T-cell (primary cell): ENCODE measurements around the gene KAZALD1. TPM values are rescaled to one million over a fixed set of nuclear protein-coding genes. Genes with fewer than 3 reads are reported as not detected.

Experiments
- ATAC-seq, 4 experiments: fragments of 200-7000 bp in 3 of 4; fragments of 150-1000 bp in 1 of 4; cut with Tn5 transposase; replicated peaks in 1 of 4; 1 replicate in 3 of 4; 2 replicates in 1 of 4; pipeline ENCODE4 v1.10.0; 2021; ENCODE audit warnings: moderate library complexity in 3 of 4, mild to moderate bottlenecking in 2 of 4, moderate number of reproducible peaks in 1 of 4
- CTCF ChIA-PET, 2 donors: fragments of 300-600 bp; sonication (Branson Sonifier 250); formaldehyde crosslinking; loops; one replicate each; lab custom pipeline; 2022; ENCODE audit warnings: antibody characterized with exemption in 2 of 2; lab: Charles Lee
- POLR2A ChIA-PET, 2 donors: fragments of 300-600 bp; sonication (Branson Sonifier 250); formaldehyde crosslinking; loops; one replicate each; lab custom pipeline; 2022; ENCODE audit warnings: antibody characterized with exemption in 2 of 2; lab: Charles Lee
- DNase-seq, 35 experiments: peaks; one replicate each; pipeline versions ENCODE4 v3.0.0 to v3.0.0-alpha.2; 2013 to 2023
- H3K27ac ChIP-seq: one replicate; pipeline ENCODE4 v1.5.1; 2013; ENCODE audit warnings: low read length
- H3K27me3 ChIP-seq, 2 experiments: replicated peaks in 1 of 2; 1 replicate in 1 of 2; 2 replicates in 1 of 2; pipeline versions ENCODE4 v1.6.1 to v1.7.0; 2013; ENCODE audit warnings: low read length in 1 of 2, mixed read lengths in 1 of 2; ENCODE audit not compliant: control insufficient read depth in 2 of 2, insufficient read depth in 2 of 2; ENCODE audit errors: extremely low read depth in 1 of 2
- H3K36me3 ChIP-seq, 2 donors: 1 replicate in 1 of 2; 2 replicates in 1 of 2; pipeline versions ENCODE4 v1.6.1 to v1.7.0; 2013; ENCODE audit warnings: low read length in 1 of 2; ENCODE audit not compliant: control insufficient read depth in 2 of 2, insufficient read depth in 1 of 2; ENCODE audit errors: extremely low read depth in 1 of 2
- H3K4me1 ChIP-seq, 2 experiments: 1 replicate in 1 of 2; 2 replicates in 1 of 2; pipeline versions ENCODE4 v1.6.1 to v1.7.0; 2013; ENCODE audit warnings: low read length in 2 of 2, mixed read lengths in 1 of 2; ENCODE audit not compliant: insufficient read depth in 2 of 2, control insufficient read depth in 1 of 2; ENCODE audit errors: extremely low read depth in 1 of 2
- H3K4me3 ChIP-seq, 2 donors: 1 replicate in 1 of 2; 2 replicates in 1 of 2; pipeline versions ENCODE4 v1.5.1 to v1.7.0; 2013; ENCODE audit warnings: mild to moderate bottlenecking in 2 of 2, low read length in 1 of 2, moderate library complexity in 1 of 2; ENCODE audit not compliant: control insufficient read depth in 1 of 2; ENCODE audit errors: extremely low read depth in 1 of 2
- H3K9me3 ChIP-seq: 2 replicates; pipeline ENCODE4 v1.7.0; 2013
- H3K27ac Mint-ChIP-seq, 2 donors: one replicate each; pipeline ENCODE4 v1.8.0; 2020 to 2021; ENCODE audit warnings: mild to moderate bottlenecking in 2 of 2, mixed read lengths in 2 of 2
- H3K27me3 Mint-ChIP-seq, 2 donors: one replicate each; pipeline ENCODE4 v1.8.0; 2021 to 2022; ENCODE audit warnings: mixed read lengths in 2 of 2
- H3K36me3 Mint-ChIP-seq: one replicate; pipeline ENCODE4 v1.8.0; 2021; ENCODE audit warnings: mixed read lengths
- H3K4me1 Mint-ChIP-seq, 3 donors: one replicate each; pipeline ENCODE4 v1.8.0; 2020 to 2022; ENCODE audit warnings: mixed read lengths in 3 of 3, mild to moderate bottlenecking in 1 of 3
- H3K4me3 Mint-ChIP-seq, 3 donors: one replicate each; pipeline ENCODE4 v1.8.0; 2020 to 2022; ENCODE audit warnings: mild to moderate bottlenecking in 3 of 3, mixed read lengths in 3 of 3, moderate library complexity in 3 of 3
- H3K9me3 Mint-ChIP-seq, 3 donors: one replicate each; pipeline ENCODE4 v1.8.0; 2020 to 2022; ENCODE audit warnings: mixed read lengths in 3 of 3
- WGBS: methylation state at CpG from one replicate; pipeline ENCODE4 v1.1.5; 2013; ENCODE audit warnings: missing lambda C conversion rate; ENCODE audit not compliant: insufficient coverage; 5-methylcytosine and 5-hydroxymethylcytosine counted together
- total RNA-seq, 35 experiments: library from RNA in 6 of 35; stranded (reverse) in 6 of 35; fragments of 120-200 nt in 1 of 35; gene quantifications; one replicate each; pipeline versions ENCODE4 v1.2.1 to v1.2.4 and lab custom pipeline; 2013 to 2026

Gene KAZALD1
- total RNA-seq, 5 donors from 2014 or later (not counting 1 experiment from before 2014, with no cell fraction given), result 0.19 to 0.29 TPM; not detected in 3

DNA sequence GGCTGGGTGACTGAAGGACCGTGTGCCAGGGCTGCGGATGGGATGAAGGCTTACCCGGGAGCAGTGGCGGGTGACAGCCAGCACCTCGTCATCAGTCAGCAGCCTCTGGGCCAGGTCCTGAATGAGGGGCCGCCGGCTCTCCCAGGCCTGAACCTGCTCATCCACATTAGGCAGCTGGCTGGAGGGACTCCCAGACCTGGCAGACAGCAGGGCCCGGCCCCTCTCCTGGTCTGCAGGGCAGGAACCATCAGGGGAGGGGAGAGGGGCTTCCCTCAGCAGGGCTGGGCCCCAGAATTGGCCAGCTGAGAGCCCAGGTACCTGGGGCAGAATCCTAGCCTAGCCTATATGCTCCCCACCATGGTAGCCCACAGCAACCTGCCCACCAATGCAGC lies 46.2 kb upstream of the KAZALD1 start:
- ATAC-seq (no peak), DNase-seq (no peak)
- 94% methylated on average over 2 of the region's 8 CpGs for WGBS
- Mint-ChIP-seq H3K27me3 (peaks cover 34 to 43% of the 10 kb centered on the region in 2 donors), H3K4me1 (peaks cover 16 to 25% (median 20%) of the 10 kb centered on the region in 3 donors), H3K36me3 (no peaks in the 10 kb centered on the region), H3K9me3 (no peaks in the 10 kb centered on the region), H3K27ac (no peak overlapping the region), H3K4me3 (no peak overlapping the region)
- H3K4me3 ChIP-seq, result no peak overlapping the region
- no peak overlapping the region for H3K27ac ChIP-seq
- no peaks in the 10 kb centered on the region for H3K36me3 ChIP-seq
- H3K4me1 ChIP-seq, result peaks cover 0 to 27% of the 10 kb centered on the region in 2 experiments
- ChIA-PET CTCF (interaction anchor here (0.6 to 3.2 kb wide), 3 partner anchors 16 to 340 kb away, joined by 4 to 25 read pairs (median 6); partner anchors contain the start of genes PDZD7 (in 1 of the 2) and SFXN3 (in 1 of the 2)), POLR2A (interaction anchor here in 1 of 2 donors (0.5 to 1.1 kb wide), 2 partner anchors 8 to 15 kb away, joined by 3 read pairs; partner anchors contain the start of genes PDZD7 and SFXN3)
- peaks cover 0 to 57% of the 10 kb centered on the region in 2 experiments for H3K27me3 ChIP-seq
- no peaks in the 10 kb centered on the region for H3K9me3 ChIP-seq

DNA sequence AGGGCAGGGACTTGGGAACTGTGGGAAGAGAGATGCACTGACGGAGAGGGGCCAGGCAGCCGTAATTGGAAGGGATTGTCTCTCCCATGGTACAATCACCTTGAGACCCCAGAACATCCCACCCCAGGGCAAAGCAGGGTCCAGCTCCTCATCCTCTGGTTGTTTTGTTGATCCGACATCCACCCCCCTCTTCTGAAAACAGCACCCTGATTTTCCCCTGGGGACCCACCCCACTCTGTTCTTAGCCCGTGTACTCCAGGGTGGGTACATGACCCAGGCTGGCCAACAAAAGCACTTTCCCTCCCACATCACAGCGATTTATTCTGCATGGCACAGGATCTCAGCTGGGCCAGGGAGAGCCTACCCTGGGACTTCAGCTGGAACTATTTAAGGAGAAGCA lies 45.0 kb upstream of the KAZALD1 start:
- CTCF ChIA-PET, result interaction anchor here (0.5 to 3.2 kb wide), 6 partner anchors 15 to 455 kb away, joined by 3 to 25 read pairs (median 3); partner anchors contain the start of genes PDZD7 (in 1 of the 2) and SFXN3 (in 1 of the 2)
- no peak for ATAC-seq

DNA sequence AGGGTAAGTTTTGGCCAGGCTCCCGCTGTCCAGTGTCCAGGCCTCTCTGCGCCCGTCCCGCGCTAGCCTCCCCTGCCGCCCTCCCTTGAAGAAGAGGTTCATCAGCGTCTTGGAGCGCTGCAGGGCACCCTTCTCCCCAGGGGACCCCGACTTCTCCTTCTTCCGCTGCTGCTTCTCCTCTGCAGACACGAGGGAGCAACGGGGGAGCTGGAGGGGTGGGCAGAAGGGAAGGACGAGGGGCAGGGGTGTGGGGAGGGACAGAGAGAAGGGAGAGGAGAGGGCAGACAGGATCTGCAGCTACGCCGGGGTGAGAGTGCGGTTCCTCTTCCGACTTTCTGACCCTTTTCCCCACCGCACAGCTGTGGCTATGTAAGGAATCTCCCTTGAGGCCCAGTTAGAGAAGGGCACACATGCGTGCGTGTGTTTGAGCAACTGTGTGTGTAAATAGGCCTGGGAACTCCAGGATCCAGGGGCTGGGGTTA lies 43.6 kb upstream of the KAZALD1 start:
- Histone ChIP-seq H3K27ac (no peak overlapping the region), H3K9me3 (no peaks in the 10 kb centered on the region), H3K4me3 (no peak overlapping the region), H3K4me1 (peaks cover 0 to 20% of the 10 kb centered on the region in 2 experiments), H3K36me3 (no peaks in the 10 kb centered on the region), H3K27me3 (peaks cover 0 to 74% of the 10 kb centered on the region in 2 experiments)
- 55% methylated on average over 13 of the region's 20 CpGs for WGBS
- ATAC-seq, result no peak
- no peak for DNase-seq
- H3K9me3 Mint-ChIP-seq, result no peaks in the 10 kb centered on the region
- POLR2A ChIA-PET, result no interaction called here
- peaks cover 10 to 18% (median 13%) of the 10 kb centered on the region in 3 donors for H3K4me1 Mint-ChIP-seq
- CTCF ChIA-PET, result interaction anchor here in 1 of 2 donors (0.7 to 1.1 kb wide), 2 partner anchors 11 to 923 kb away, joined by 3 to 5 read pairs; no protein-coding TSS in a partner anchor
- peaks cover 45 to 56% of the 10 kb centered on the region in 2 donors for H3K27me3 Mint-ChIP-seq
- H3K36me3 Mint-ChIP-seq, result no peaks in the 10 kb centered on the region
- H3K27ac Mint-ChIP-seq, result no peak overlapping the region
- H3K4me3 Mint-ChIP-seq, result no peak overlapping the region

More for the DNA sequence above, 45.0 kb upstream of the KAZALD1 start:
- no peak overlapping the region for H3K4me3 Mint-ChIP-seq
- H3K27ac Mint-ChIP-seq, result no peak overlapping the region
- no peak for DNase-seq
- H3K27me3 ChIP-seq, result peaks cover 0 to 67% of the 10 kb centered on the region in 2 experiments
- 86% methylated on average over 2 of the region's 5 CpGs for WGBS
- no peak overlapping the region for H3K4me3 ChIP-seq
- H3K4me1 ChIP-seq, result peaks cover 0 to 27% of the 10 kb centered on the region in 2 experiments
- no peaks in the 10 kb centered on the region for H3K9me3 ChIP-seq
- no peak overlapping the region for H3K27ac ChIP-seq
- H3K9me3 Mint-ChIP-seq, result no peaks in the 10 kb centered on the region
- POLR2A ChIA-PET, result no interaction called here
- H3K36me3 Mint-ChIP-seq, result no peaks in the 10 kb centered on the region
- H3K27me3 Mint-ChIP-seq, result peaks cover 41 to 53% of the 10 kb centered on the region in 2 donors
- peaks cover 16 to 25% (median 20%) of the 10 kb centered on the region in 3 donors for H3K4me1 Mint-ChIP-seq
- H3K36me3 ChIP-seq, result no peaks in the 10 kb centered on the region

DNA sequence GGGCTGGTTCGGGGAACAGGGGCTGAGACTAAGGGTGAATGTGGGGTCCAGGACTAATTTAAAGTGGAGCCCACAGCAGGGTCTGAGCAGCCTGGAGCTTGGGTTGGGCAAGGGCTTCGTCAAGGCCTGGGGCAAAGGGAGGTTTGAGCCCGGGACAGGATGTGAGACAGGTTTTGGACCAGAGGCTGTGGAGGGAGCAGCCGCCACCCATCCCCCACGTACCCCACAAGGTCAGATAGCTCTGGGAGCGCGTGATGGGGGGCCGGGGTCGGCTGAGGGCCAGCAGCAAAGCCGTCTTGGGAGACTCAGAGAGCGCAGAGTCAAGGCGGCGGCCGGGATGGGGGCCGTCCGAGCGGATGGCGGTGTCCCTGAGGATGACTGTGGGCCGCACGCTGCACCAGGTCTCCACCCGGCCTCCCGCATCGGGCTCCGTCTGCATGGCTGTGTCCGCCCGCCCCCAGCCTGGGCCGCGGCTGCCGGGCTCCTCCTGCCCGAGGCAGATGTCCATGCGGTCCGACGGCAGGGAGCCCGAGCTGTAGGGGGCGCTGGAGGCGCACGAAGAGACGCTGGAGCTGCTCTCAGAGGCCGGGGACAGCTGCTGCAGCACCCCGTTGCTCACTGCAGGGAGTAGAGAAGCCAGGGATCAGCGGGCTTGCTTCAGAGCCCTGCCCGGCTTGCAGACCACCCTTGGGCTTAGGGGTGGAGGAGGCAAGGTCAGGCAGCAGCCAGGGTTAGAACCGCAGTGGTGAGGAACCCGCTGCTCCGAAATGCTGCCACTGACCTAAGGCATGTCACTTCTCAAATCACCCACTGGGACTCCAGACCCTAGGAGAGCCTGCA lies 43.0 kb upstream of the KAZALD1 start:
- H3K4me3 ChIP-seq, result no peak overlapping the region
- Mint-ChIP-seq H3K27me3 (peaks cover 45 to 56% of the 10 kb centered on the region in 2 donors), H3K4me3 (no peak overlapping the region), H3K9me3 (no peaks in the 10 kb centered on the region), H3K36me3 (no peaks in the 10 kb centered on the region), H3K4me1 (peaks cover 6 to 14% (median 9%) of the 10 kb centered on the region in 3 donors), H3K27ac (no peak overlapping the region)
- no peaks in the 10 kb centered on the region for H3K9me3 ChIP-seq
- H3K27ac ChIP-seq, result no peak overlapping the region
- WGBS, result 31% methylated on average over 40 of the region's 45 CpGs
- ChIA-PET POLR2A (no interaction called here), CTCF (interaction anchor here (0.7 to 1.7 kb wide), 6 partner anchors 10 to 273 kb away, joined by 3 to 13 read pairs (median 4); partner anchors contain the start of genes PDZD7 (in 1 of the 2) and SFXN3 (in 1 of the 2))
- H3K4me1 ChIP-seq, result peaks cover 0 to 16% of the 10 kb centered on the region in 2 experiments
- no peaks in the 10 kb centered on the region for H3K36me3 ChIP-seq
- H3K27me3 ChIP-seq, result peaks cover 0 to 74% of the 10 kb centered on the region in 2 experiments
- ATAC-seq, result peak; percentile 73 to 80 (median 78)
- DNase-seq, result peak in 33 of 35 experiments; percentile 35 to 76 (median 57)

DNA sequence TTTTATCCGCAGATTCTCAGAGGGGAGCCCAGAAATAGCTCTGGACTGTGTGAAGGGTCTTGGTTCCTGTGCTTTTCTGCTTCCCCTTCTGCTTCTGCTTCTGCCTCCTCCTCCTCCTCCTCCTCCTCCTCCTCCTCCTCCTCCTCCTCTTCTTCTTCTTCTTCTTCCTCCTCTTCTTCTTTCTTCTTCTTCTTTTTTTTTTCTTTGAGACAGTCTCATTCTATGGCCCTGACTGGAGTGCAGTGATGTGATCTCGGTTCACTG lies 42.4 kb upstream of the KAZALD1 start:
- H3K4me1 ChIP-seq, result peaks cover 0 to 11% of the 10 kb centered on the region in 2 experiments
- Mint-ChIP-seq H3K27me3 (peaks cover 45 to 54% of the 10 kb centered on the region in 2 donors), H3K4me1 (peaks cover 6 to 11% (median 6%) of the 10 kb centered on the region in 3 donors), H3K36me3 (no peaks in the 10 kb centered on the region), H3K27ac (no peak overlapping the region), H3K4me3 (no peak overlapping the region), H3K9me3 (no peaks in the 10 kb centered on the region)
- DNase-seq (no peak), ATAC-seq (no peak)
- H3K9me3 ChIP-seq, result no peaks in the 10 kb centered on the region
- no peak overlapping the region for H3K27ac ChIP-seq
- ChIA-PET POLR2A (interaction anchor here in 1 of 2 donors (0.6 kb wide), 1 partner anchor 9 kb away, joined by 3 read pairs; no protein-coding TSS in a partner anchor), CTCF (interaction anchor here (0.7 to 1.7 kb wide), 5 partner anchors 12 to 273 kb away, joined by 3 to 13 read pairs (median 4); partner anchors contain the start of genes PDZD7 (in 1 of the 2) and SFXN3 (in 1 of the 2))
- peaks cover 0 to 71% of the 10 kb centered on the region in 2 experiments for H3K27me3 ChIP-seq
- no peak overlapping the region for H3K4me3 ChIP-seq
- no peaks in the 10 kb centered on the region for H3K36me3 ChIP-seq
- 40% methylated on average over 1 of the region's 2 CpGs for WGBS

DNA sequence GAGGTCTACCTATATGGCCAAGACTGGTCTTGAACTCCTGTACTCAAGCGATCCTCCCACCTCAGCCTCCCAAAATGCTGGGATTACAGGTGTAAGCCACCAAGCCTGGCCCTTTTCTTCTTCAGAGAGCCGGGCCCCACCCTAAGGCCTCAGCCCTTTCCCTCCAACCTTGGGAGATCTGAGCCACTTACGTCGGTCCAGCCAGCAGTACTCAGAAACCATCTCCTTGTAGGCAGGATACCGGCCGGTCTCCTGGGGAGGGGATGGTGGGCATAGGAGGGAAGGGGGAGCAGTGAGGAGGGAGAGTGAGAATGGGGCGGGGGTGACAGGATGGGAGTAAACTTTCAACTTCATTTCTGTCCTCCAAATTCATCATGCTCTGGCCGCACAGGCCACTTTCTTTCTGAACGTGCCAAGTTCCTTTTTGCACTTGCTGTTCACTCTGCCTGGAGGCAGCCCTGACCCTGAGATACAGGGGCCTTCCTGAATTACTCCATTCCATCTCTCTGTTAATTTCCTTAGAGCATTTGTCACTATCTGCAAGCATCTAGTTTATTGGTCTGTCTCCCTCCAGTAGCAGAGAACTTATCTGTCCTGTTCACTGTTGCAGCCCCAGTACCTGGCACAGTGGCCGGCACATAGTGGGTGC lies 41.2 kb upstream of the KAZALD1 start:
- H3K4me3 Mint-ChIP-seq, result no peak overlapping the region
- H3K9me3 ChIP-seq, result no peaks in the 10 kb centered on the region
- H3K27ac ChIP-seq, result no peak overlapping the region
- peaks cover 5 to 6% (median 6%) of the 10 kb centered on the region in 3 donors for H3K4me1 Mint-ChIP-seq
- ChIA-PET POLR2A (no interaction called here), CTCF (no interaction called here)
- no peak overlapping the region for H3K4me3 ChIP-seq
- H3K36me3 Mint-ChIP-seq, result no peaks in the 10 kb centered on the region
- no peak for ATAC-seq
- H3K27me3 Mint-ChIP-seq, result peaks cover 41 to 45% of the 10 kb centered on the region in 2 donors
- H3K27ac Mint-ChIP-seq, result no peak overlapping the region
- 97% methylated on average over 3 of the region's 10 CpGs for WGBS
- no peaks in the 10 kb centered on the region for H3K36me3 ChIP-seq
- no peak for DNase-seq
- H3K4me1 ChIP-seq, result peaks cover 0 to 8% of the 10 kb centered on the region in 2 experiments
- no peaks in the 10 kb centered on the region for H3K9me3 Mint-ChIP-seq
- peaks cover 0 to 59% of the 10 kb centered on the region in 2 experiments for H3K27me3 ChIP-seq
